Activated gamma-delta T cell (primary cell): Measurements from ENCODE around the gene PGBD1.
A peak's percentile ranks its signal among the peaks of the same experiment; 100 is the strongest.

Source experiments
- DNase-seq: peaks from one replicate; lab custom pipeline; 2025; lab: John Stamatoyannopoulos, UW
- total RNA-seq, 2 donors: gene quantifications; one replicate each; lab custom pipeline; 2026; lab: John Stamatoyannopoulos, UW

Gene PGBD1
- total RNA-seq = 4.6 to 7.1 reads per million in 2 donors

- no peak for DNase-seq
These were observed at the start of gene PGBD1 for GRCh38 chr6:28281288-28282064. Gene PGBD1, plus strand, starts transcription at chr6:28281572. Its CDS starts 2,242 bp downstream, at chr6:28283814.

GRCh38 chr6:28232785-28233184, 48.6 kb upstream of the PGBD1 start:
- no peak for DNase-seq

- no peak for DNase-seq
These were observed 45.4 kb upstream of the PGBD1 start for GRCh38 chr6:28235912-28236452.

- no peak for DNase-seq
These were observed 41.7 kb upstream of the PGBD1 start for GRCh38 chr6:28239636-28240035.

- DNase-seq = no peak
These were observed 40.9 kb upstream of the PGBD1 start for GRCh38 chr6:28240471-28240870.

GRCh38 chr6:28243946-28244345, 37.4 kb upstream of the PGBD1 start:
- DNase-seq = no peak

GRCh38 chr6:28245206-28245941, 36.0 kb upstream of the PGBD1 start:
- no peak for DNase-seq

GRCh38 chr6:28248916-28249315, 32.5 kb upstream of the PGBD1 start:
- DNase-seq = no peak

- no peak for DNase-seq
These were observed 30.6 kb upstream of the PGBD1 start for GRCh38 chr6:28250747-28251146.

GRCh38 chr6:28251661-28252008, 29.7 kb upstream of the PGBD1 start:
- DNase-seq = no peak

GRCh38 chr6:28252009-28252975, 29.1 kb upstream of the PGBD1 start, which contains the start of gene ZKSCAN4:
Gene ZKSCAN4, minus strand, starts transcription at chr6:28252269. Its CDS starts 289 bp downstream, at chr6:28251980.
- DNase-seq = no peak

GRCh38 chr6:28254121-28254519, 27.3 kb upstream of the PGBD1 start:
- DNase-seq = no peak

GRCh38 chr6:28257042-28257441, 24.3 kb upstream of the PGBD1 start:
- no peak for DNase-seq

- DNase-seq = no peak
These were observed 22.2 kb upstream of the PGBD1 start, which contains the start of gene NKAPL for GRCh38 chr6:28258877-28259777. Gene NKAPL, plus strand, starts transcription at chr6:28259297. Its CDS starts 75 bp downstream, at chr6:28259372.

- DNase-seq = no peak
These were observed 17.4 kb upstream of the PGBD1 start for GRCh38 chr6:28263922-28264321.

GRCh38 chr6:28264834-28265401, 16.5 kb upstream of the PGBD1 start:
- no peak for DNase-seq

GRCh38 chr6:28266563-28266961, 14.8 kb upstream of the PGBD1 start:
- no peak for DNase-seq

- peak; percentile 34 for DNase-seq
These were observed 14.2 kb upstream of the PGBD1 start, which contains the start of gene ZSCAN26 for GRCh38 chr6:28266962-28267694. Gene ZSCAN26, plus strand, starts transcription at chr6:28267143. Its CDS starts 4,777 bp downstream, at chr6:28271920.

- no peak for DNase-seq
These were observed 13.7 kb upstream of the PGBD1 start for GRCh38 chr6:28267695-28268059.
